MCF 10A (cell line): Measurements from ENCODE around the gene METTL27. TPM values are rescaled to one million over a fixed set of nuclear protein-coding genes. Genes with fewer than 3 reads are reported as not detected.
"Not testable (repeated sequence)": the region's sequence is repeated elsewhere in the genome, so short reads cannot be mapped to it uniquely, and the experiment has no call there.

Experiments
- BruUV-seq: library from RNA; stranded (reverse); fragments of 400-500 nt; replicated peaks from 2 replicates; lab custom pipeline; 2021; lab: Mats Ljungman, UMichigan
- CTCF ChIA-PET: fragments of 300-600 bp; sonication (Branson Sonifier 250); formaldehyde crosslinking; extraction: SDS; loops from one replicate; lab custom pipeline; 2021; ENCODE audit warnings: antibody characterized with exemption, inconsistent platforms; lab: Yijun Ruan, JAX
- POLR2A ChIA-PET: fragments of 300-600, 350-650 bp; sonication (Branson Sonifier 250); formaldehyde crosslinking; extraction: SDS; loops from one replicate; lab custom pipeline; 2020; ENCODE audit warnings: antibody characterized with exemption, inconsistent platforms; lab: Yijun Ruan, JAX
- DNase-seq: peaks from one replicate; pipeline ENCODE4 v3.0.0-alpha.2; 2018; ENCODE audit not compliant: unreplicated experiment
- H3K27ac Mint-ChIP-seq: one replicate; pipeline ENCODE4 v1.8.0; 2022; ENCODE audit warnings: mild to moderate bottlenecking, low read depth, mixed read lengths; ENCODE audit not compliant: unreplicated experiment
- H3K27me3 Mint-ChIP-seq: one replicate; pipeline ENCODE4 v1.8.0; 2022; ENCODE audit warnings: mixed read lengths; ENCODE audit not compliant: insufficient read depth, unreplicated experiment
- H3K36me3 Mint-ChIP-seq: one replicate; pipeline ENCODE4 v1.8.0; 2022; ENCODE audit warnings: mild to moderate bottlenecking, moderate library complexity, mixed read lengths; ENCODE audit not compliant: insufficient read depth, unreplicated experiment
- H3K4me1 Mint-ChIP-seq: one replicate; pipeline ENCODE4 v1.8.0; 2022; ENCODE audit warnings: mixed read lengths; ENCODE audit not compliant: insufficient read depth, unreplicated experiment
- H3K4me3 Mint-ChIP-seq: one replicate; pipeline ENCODE4 v1.8.0; 2022; ENCODE audit warnings: mild to moderate bottlenecking, moderate library complexity, mixed read lengths; ENCODE audit not compliant: unreplicated experiment
- H3K9me3 Mint-ChIP-seq: one replicate; pipeline ENCODE4 v1.8.0; 2022; ENCODE audit warnings: mixed read lengths; ENCODE audit not compliant: unreplicated experiment
- intact Hi-C: fragments of 100-400 bp; cut with micrococcal nuclease; formaldehyde crosslinking; loops from 2 replicates; pipeline ENCODE4 v1.14.1; 2022
- total RNA-seq: library from RNA; stranded (reverse); gene quantifications from 2 replicates; pipeline ENCODE4 v1.2.3, GENCODE V29; 2022
- TF ChIP-seq, protein P1 (sequence below): fragments of 200-600 bp; IDR thresholded peaks from one replicate; pipeline ENCODE4 v1.8.0; 2022; ENCODE audit warnings: antibody characterized with exemption, mild to moderate bottlenecking; ENCODE audit not compliant: unreplicated experiment

Gene METTL27
- total RNA-seq, 1 experiment from 2014 or later: 4.4 TPM

DNA sequence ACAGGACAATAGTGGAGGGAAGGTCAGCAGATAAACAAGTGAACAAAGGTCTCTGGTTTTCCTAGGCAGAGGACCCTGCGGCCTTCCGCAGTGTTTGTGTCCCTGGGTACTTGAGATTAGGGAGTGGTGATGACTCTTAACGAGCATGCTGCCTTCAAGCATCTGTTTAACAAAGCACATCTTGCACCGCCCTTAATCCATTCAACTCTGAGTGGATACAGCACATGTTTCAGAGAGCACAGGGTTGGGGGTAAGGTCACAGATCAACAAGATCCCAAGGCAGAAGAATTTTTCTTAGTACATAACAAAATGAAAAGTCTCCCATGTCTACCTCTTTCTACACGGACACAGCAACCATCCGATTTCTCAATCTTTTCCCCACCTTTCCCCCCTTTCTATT is 45.7 kb downstream of the METTL27 start:
- H3K27me3 Mint-ChIP-seq, DNase-seq, H3K9me3 Mint-ChIP-seq, intact Hi-C loops, POLR2A ChIA-PET, H3K4me3 Mint-ChIP-seq, H3K36me3 Mint-ChIP-seq, H3K27ac Mint-ChIP-seq, CTCF ChIA-PET, BruUV-seq: not testable (repeated sequence)
- H3K4me1 Mint-ChIP-seq: peaks cover 15% of the 10 kb centered on the region

- peaks cover 15% of the 10 kb centered on the region for H3K4me1 Mint-ChIP-seq
- H3K9me3 Mint-ChIP-seq, POLR2A ChIA-PET, H3K27me3 Mint-ChIP-seq, H3K36me3 Mint-ChIP-seq, DNase-seq, H3K4me3 Mint-ChIP-seq, H3K27ac Mint-ChIP-seq, intact Hi-C loops, BruUV-seq: not testable (repeated sequence)
- CTCF ChIA-PET: interaction anchor here (0.6 kb wide), 1 partner anchor 39 kb away, joined by 3 read pairs; no protein-coding TSS in a partner anchor
Measured at GRCh38 chr7:73795188-73795587, 47.1 kb downstream of the METTL27 start.

- CTCF ChIA-PET: interaction anchor here (0.6 to 1.0 kb wide), 5 partner anchors 38 to 688 kb away, joined by 3 read pairs; no protein-coding TSS in a partner anchor
- H3K4me3 Mint-ChIP-seq, DNase-seq, H3K9me3 Mint-ChIP-seq, H3K27ac Mint-ChIP-seq, intact Hi-C loops, H3K4me1 Mint-ChIP-seq, H3K36me3 Mint-ChIP-seq, H3K27me3 Mint-ChIP-seq, BruUV-seq: not testable (repeated sequence)
- POLR2A ChIA-PET: interaction anchor here (0.6 kb wide), 1 partner anchor 63 kb away, joined by 3 read pairs; no protein-coding TSS in a partner anchor
Measured at GRCh38 chr7:73791170-73791690, 51.1 kb downstream of the METTL27 start.

DNA sequence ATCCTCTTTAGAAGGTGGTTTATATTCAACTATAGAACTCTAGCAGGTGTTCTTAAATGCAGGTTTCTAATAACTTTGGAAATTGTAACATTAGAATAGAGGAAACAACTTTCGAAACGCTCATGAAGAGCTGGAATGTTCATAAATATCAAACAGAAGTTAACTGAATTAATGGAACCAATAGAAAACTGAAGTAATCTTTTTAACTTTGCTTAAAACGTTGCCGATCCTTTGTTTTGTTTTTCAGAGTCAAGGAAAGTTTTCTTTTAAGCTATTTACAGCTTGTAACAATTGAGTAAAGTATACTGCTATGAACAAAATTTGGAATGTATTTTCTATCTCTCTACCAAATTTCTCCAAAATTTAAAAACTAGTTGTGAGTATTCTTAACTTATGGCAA is 53.3 kb downstream of the METTL27 start:
- POLR2A ChIA-PET: interaction anchor here (0.7 kb wide), 2 partner anchors 43 to 299 kb away, joined by 3 read pairs; no protein-coding TSS in a partner anchor
- intact Hi-C loops: no loop called here
- TF ChIP-seq, protein P1, sequence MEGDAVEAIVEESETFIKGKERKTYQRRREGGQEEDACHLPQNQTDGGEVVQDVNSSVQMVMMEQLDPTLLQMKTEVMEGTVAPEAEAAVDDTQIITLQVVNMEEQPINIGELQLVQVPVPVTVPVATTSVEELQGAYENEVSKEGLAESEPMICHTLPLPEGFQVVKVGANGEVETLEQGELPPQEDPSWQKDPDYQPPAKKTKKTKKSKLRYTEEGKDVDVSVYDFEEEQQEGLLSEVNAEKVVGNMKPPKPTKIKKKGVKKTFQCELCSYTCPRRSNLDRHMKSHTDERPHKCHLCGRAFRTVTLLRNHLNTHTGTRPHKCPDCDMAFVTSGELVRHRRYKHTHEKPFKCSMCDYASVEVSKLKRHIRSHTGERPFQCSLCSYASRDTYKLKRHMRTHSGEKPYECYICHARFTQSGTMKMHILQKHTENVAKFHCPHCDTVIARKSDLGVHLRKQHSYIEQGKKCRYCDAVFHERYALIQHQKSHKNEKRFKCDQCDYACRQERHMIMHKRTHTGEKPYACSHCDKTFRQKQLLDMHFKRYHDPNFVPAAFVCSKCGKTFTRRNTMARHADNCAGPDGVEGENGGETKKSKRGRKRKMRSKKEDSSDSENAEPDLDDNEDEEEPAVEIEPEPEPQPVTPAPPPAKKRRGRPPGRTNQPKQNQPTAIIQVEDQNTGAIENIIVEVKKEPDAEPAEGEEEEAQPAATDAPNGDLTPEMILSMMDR: no peak
- Mint-ChIP-seq H3K4me1 (peaks cover 8% of the 10 kb centered on the region), H3K27me3 (no peaks in the 10 kb centered on the region), H3K27ac (no peak overlapping the region), H3K36me3 (no peaks in the 10 kb centered on the region), H3K4me3 (no peak overlapping the region), H3K9me3 (no peaks in the 10 kb centered on the region)
- CTCF ChIA-PET: no interaction called here
- no peak for DNase-seq
- BruUV-seq: no TSS peak

GRCh38 chr7:73787786-73788048 is 54.6 kb downstream of the METTL27 start:
- intact Hi-C loops, BruUV-seq, H3K36me3 Mint-ChIP-seq, POLR2A ChIA-PET, H3K4me3 Mint-ChIP-seq, H3K9me3 Mint-ChIP-seq, H3K27me3 Mint-ChIP-seq, H3K27ac Mint-ChIP-seq, H3K4me1 Mint-ChIP-seq, DNase-seq: not testable (repeated sequence)
- CTCF ChIA-PET: interaction anchor here (0.6 to 0.7 kb wide), 2 partner anchors 55 to 92 kb away, joined by 3 read pairs; no protein-coding TSS in a partner anchor

GRCh38 chr7:73786588-73786987 is 55.7 kb downstream of the METTL27 start:
- no peak overlapping the region for H3K4me3 Mint-ChIP-seq
- TF ChIP-seq, protein P1: no peak
- no peaks in the 10 kb centered on the region for H3K27me3 Mint-ChIP-seq
- no peak for DNase-seq
- no peaks in the 10 kb centered on the region for H3K36me3 Mint-ChIP-seq
- H3K9me3 Mint-ChIP-seq: no peaks in the 10 kb centered on the region
- H3K27ac Mint-ChIP-seq: no peak overlapping the region
- intact Hi-C loops: no loop called here
- BruUV-seq: no TSS peak
- no peaks in the 10 kb centered on the region for H3K4me1 Mint-ChIP-seq
- POLR2A ChIA-PET: no interaction called here
- CTCF ChIA-PET: interaction anchor here (0.8 to 1.0 kb wide), 2 partner anchors 52 to 75 kb away, joined by 3 to 6 read pairs; no protein-coding TSS in a partner anchor
